GM18499 (cell line): Measurements from ENCODE around the gene RNF34.
A peak's percentile ranks its signal among the peaks of the same experiment; 100 is the strongest.
"Not testable (repeated sequence)": the region's sequence is repeated elsewhere in the genome, so short reads cannot be mapped to it uniquely, and the experiment has no call there.

Experiments used
- ATAC-seq: cut with Tn5 transposase; IDR thresholded peaks from one replicate; pipeline ENCODE4 v1.9.1; 2021; ENCODE audit warnings: moderate number of reproducible peaks; ENCODE audit not compliant: insufficient read depth, unreplicated experiment

The RNF34 gene

GRCh38 chr12:121399391-121400331 is at the start of gene RNF34:
TSS of gene RNF34 (plus strand) at chr12:121400118. CDS start at chr12:121400213, 95 bp downstream.
- peak; percentile 53 for ATAC-seq

DNA sequence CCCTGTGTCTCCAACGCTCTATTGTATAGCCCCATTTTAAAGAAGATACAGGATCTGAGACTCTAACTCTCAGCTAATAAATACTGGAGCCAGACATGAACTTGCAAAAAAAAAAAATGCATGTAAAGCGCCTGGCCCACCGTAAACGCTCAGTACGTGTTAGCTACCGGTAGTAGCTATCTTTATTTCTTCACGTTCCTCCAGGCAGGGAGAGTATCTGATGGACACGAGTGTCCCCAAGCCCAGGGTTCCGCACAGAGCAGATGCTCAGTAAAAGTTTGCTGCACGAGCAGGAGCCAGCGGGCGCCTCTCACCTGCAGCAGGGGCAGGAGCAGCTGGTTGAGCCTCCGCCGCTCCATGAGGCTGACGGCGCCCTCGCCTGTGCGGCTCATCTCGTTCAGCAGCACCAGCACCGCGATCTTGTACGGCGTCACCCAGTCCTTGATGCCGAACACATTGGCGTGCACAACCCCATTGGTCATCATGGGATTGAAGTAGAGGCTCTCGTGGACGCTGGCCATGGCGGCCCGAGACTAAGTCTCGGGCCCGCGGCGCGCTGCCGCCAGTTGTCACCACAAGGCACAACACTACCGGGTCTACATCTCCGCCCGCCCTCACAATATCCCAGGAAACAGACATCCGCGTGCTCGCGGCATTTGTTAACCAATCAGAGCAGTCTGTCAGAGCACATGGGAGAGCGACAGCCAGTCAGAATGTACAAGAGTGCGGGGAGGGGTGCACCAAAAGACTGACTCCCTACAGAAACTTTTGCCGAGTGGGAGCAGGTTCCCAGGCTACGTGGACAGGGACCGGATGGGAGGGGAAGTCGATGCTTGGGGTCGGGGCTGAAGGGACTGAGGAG is 47.9 kb upstream of the RNF34 start, which contains the start of gene ANAPC5:
Gene ANAPC5 (minus strand): TSS at position 592 of the 862 bp plus-strand sequence. CDS start 71 bp downstream, at position 521.
- ATAC-seq, result peak; percentile 93

- no peak for ATAC-seq
These were observed 47.3 kb upstream of the RNF34 start for GRCh38 chr12:121352682-121353018.

DNA sequence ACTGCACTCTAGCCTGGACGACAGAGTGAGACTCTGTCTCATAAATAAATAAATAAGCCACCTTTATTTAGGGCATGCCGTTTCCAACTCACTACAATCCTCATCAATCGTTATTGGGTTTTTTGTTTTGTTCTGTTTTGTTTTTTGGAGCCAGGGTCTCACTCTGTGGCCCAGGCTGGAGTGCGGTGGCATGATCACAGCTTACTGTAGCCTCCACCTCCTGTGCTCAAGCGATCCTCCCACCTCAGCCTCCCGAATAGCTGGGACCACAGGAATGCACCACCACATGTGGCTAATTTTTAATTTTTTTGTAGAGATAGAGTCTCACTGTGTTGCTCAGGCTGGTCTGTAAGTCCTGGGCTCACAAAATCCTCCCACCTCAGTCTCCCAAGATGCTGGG is 44.1 kb upstream of the RNF34 start:
- no peak for ATAC-seq

DNA sequence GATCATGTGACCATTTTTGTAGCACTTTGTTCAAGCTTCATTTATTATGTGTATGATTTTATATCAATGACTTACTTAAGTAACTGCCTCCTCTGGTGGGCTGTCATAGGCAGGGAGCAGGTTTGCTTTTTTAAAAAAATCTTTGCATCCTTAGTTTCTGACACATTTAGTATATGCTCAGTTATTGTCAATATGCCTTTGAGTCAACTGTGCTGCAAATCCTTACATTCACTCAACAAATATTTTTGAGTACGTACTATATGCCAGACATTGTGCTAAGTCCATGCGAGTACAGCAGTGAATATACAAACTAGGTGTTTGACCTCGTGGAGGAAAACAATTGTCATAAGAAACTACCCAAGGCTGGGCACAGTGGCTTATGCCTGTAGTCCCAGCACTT is 43.3 kb upstream of the RNF34 start:
- ATAC-seq, result no peak

- ATAC-seq, result no peak
These were observed 42.6 kb upstream of the RNF34 start for GRCh38 chr12:121357331-121357730.

DNA sequence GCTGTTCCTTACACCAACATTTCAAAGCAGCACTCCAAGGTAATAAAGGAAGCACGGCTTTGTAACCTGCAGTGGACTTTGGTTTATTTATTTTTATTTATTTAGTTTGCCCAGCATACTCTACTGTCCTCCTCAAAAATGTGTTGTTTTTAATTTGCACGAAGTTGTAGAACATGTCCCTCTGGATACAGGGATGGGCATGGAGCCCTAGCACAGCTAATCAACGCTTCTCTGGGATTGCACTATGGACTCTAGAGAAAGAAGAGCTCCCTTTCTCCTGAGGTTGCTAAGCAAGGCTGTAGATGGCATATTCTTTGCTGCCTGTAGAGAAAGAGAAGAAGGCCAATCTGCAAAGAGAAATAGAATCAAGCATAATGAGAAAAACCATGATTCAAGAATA is 41.8 kb upstream of the RNF34 start:
- no peak for ATAC-seq

DNA sequence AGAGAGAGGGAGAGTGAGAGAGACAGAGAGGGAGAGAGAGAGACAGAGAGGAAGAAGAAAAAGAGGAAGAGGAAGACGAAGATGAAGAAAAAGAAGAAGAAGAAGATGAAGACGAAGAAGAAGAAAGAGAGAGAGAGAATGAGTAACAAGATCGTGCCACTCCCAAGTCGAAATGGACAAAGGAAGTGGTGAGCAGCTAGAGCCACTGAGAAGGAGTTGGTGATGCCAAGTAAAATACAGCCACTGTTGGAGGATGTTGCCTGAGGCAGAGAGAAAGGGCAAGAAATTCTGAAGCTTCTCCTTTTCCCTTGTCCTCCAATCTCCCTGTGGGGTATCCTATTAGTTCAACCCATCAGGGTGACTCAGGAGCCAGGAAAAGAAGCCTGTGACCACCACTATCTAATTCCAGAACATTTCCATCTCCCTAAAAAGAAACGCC is 35.2 kb upstream of the RNF34 start:
- ATAC-seq, result no peak

- ATAC-seq, result no peak
These were observed 34.4 kb upstream of the RNF34 start for GRCh38 chr12:121365416-121366062.

DNA sequence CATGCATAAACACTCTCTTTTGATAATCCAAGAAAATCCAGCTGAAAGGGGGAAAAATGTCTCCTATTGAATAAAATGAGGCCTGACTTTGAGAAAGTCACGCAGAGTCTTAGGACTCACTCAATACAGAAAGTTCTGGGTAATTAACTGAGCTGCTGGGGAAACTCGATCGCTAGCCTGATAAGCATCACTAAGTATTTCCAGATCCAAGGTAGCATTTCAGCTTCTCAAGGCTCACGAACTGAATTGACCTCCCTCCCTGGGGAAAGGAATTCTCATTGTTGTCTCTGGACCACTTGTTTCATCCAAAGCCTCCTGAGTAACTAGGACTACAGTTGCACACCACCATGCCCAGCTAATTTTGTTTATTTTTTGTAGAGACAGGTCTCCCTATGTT is 33.9 kb upstream of the RNF34 start:
- ATAC-seq, result no peak

- ATAC-seq, result no peak
These were observed 28.5 kb upstream of the RNF34 start for GRCh38 chr12:121371404-121371803.

GRCh38 chr12:121373755-121374154 is 26.2 kb upstream of the RNF34 start:
- no peak for ATAC-seq

GRCh38 chr12:121374336-121374735 is 25.6 kb upstream of the RNF34 start:
- ATAC-seq, result not testable (repeated sequence)

DNA sequence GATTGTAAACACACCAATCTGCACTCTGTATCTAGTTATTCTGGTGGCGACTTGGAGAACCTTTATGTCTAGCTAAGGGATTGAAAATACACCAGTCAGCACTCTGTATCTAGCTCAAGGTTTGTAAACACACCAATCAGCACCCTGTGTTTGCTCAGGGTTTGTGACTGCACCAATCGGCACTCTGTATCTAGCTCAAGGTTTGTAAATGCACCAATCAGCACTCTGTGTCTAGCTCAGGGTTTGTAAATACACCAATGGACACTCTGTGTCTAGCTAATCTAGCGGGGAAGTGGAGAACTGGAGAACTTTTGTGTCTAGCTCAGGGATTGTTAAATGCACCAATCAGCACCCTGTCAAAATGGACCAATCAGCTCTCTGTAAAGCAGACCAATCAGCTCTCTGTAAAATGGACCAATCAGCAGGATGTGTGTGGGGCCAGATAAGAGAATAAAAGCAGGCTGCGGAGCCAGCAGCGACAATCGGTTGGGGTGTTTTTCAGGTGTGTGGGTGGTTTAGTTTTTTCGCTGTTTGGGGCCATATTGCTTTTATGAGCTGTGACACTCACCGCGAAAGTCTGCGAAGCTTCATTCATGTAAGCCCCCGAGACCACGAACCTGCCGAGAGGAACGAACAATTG is 24.9 kb upstream of the RNF34 start:
- ATAC-seq, result not testable (repeated sequence)

DNA sequence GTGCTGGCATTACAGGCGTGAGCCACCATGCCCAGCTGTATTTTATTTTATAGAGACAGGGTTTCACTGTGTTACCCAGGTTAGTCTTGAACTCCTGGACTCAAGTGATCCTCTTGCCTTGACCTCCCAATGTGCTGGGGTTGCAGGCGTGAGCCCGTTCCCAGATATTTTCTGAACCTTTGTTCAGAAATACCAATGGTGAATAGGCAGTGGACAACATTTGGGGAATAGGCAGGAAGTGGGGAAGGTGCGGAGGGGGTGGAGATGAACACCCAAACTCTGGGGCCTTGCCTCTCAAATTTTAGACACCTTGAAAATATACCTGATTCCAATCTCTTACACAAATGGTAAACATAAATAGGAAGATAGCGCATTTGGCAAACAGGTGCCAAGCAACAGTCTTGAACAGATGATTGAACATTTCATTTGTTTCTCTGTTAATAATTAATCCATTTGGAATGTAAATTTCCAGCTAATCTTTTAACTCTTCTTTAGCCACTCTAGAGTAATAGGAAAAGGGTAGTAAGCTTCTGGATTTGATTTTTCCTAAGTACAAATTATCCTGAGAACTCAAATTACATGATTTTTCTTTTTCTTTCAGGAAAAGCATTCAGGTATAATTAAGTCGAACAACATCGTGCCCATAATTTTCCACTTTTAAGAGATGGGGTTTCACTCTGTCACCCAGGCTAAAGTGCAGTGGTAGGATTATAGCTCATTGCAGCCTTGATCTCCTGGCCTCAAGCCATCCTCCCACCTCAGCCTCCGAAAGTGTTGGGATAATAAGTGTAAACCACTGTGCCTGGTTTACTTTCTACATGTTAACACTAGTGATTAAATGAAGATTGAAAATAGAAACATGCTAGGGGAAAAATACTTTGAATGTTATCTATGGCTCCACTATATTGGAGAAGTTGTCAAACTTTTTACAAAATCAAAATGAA is 22.9 kb upstream of the RNF34 start:
- no peak for ATAC-seq

GRCh38 chr12:121378736-121379135 is 21.2 kb upstream of the RNF34 start:
- ATAC-seq, result no peak

DNA sequence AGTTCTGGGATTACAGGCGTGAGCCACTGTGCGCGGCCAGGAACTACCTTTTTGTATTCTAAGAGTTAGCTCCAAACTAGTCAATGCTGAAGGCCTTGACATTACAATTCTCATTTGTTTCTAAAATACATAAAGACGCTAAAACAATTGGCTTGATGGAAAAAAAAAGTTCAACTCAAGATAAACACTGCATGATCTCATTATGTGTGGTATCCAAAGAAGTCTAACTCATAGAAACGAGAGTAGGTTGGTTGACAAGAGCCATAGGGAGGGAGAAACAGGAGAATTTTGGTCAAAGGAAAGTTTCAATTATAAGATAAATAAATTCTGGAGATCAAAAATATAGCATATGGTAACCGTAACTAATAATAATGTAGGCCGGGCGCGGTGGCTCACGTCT is 20.0 kb upstream of the RNF34 start:
- no peak for ATAC-seq

GRCh38 chr12:121383601-121384021 is 16.3 kb upstream of the RNF34 start:
- no peak for ATAC-seq

DNA sequence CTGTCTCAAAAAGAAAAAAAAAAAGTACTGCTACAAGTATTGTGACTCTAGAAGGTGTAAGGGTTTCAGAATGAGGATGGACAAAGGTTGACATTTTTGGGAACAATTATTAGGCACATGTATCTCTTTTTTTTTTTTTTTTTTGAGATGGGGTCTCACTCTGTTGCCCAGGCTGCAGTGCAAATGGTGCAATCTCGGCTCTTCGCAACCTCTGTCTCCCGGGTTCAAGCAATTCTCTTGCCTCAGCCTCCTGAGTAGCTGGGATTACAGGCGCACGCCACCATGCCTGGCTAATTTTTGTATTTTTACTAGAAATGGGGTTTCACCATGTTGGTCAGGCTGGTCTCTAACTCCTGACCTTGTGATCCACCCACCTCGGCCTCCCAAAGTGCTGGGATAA is 15.0 kb upstream of the RNF34 start:
- ATAC-seq, result not testable (repeated sequence)
